ENCODE data around the gene RELT.

RELT gene

DNA sequence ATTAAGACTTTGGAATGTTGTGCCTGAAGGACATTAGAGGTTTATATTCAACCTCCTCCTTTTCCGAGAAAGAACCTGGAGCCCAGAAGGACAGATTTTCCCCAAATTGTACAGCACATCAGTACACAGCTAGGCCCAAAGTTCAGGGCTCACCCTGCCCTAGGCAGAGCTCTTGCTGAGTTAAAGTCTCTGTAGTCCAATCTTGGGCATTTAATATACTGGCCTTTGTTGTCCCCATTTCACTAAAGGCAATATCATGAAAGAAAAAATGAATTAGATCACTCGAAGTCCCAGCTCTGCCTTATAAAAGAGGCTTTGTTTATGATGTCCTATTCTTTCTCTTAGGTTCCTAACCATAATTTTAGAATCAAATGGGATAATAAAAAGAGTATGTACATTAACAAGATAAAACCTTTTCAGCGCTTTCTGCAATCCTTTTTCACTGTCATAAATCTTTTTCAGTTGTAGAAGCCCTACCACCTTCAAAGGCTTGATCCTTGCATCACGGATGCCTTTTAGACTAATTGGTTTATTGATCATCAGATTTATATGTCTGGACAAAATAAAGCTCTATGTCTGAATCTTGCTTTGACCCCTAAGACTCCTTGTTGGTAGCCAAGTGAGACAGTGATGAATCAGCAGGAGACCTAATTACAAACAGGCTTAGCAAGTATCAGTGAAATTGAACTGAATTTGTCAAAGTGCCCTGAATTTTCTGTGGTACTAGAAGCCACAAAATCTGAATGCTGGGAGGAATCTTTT lies 39.8 kb downstream of the RELT start:
- TF ChIP-seq ZFX (IDR thresholded peaks at IDR 0.05; ENCODE audit: borderline replicate concordance) = no peak
- TF ChIP-seq, protein P1, sequence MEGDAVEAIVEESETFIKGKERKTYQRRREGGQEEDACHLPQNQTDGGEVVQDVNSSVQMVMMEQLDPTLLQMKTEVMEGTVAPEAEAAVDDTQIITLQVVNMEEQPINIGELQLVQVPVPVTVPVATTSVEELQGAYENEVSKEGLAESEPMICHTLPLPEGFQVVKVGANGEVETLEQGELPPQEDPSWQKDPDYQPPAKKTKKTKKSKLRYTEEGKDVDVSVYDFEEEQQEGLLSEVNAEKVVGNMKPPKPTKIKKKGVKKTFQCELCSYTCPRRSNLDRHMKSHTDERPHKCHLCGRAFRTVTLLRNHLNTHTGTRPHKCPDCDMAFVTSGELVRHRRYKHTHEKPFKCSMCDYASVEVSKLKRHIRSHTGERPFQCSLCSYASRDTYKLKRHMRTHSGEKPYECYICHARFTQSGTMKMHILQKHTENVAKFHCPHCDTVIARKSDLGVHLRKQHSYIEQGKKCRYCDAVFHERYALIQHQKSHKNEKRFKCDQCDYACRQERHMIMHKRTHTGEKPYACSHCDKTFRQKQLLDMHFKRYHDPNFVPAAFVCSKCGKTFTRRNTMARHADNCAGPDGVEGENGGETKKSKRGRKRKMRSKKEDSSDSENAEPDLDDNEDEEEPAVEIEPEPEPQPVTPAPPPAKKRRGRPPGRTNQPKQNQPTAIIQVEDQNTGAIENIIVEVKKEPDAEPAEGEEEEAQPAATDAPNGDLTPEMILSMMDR (IDR thresholded peaks at IDR 0.05) = no peak
- H3K27ac ChIP-seq = no peak overlapping the region

DNA sequence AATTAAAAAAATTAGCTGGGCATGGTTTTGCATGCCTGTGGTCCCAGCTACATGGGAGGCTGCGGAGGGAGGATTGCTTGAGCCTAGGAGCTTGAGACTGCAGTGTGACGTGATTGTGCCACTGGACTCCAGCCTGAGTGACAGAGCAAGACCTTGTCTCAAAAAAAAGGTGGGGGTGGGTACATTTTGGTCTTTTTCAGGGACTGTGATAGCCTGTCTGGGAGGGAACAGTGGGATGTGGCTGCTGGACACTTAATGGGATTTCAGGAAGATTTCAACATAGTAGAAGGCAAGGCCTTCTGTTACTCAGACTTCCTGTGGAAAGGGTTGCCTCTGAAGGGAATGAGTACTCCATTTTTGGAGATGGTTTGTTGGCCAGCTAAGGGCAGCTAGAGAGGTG lies 40.6 kb downstream of the RELT start:
- no peak for TF ChIP-seq ZFX (IDR thresholded peaks at IDR 0.05; ENCODE audit: borderline replicate concordance)
- TF ChIP-seq, protein P1 (IDR thresholded peaks at IDR 0.05) = no peak
- H3K27ac ChIP-seq = no peak overlapping the region

DNA sequence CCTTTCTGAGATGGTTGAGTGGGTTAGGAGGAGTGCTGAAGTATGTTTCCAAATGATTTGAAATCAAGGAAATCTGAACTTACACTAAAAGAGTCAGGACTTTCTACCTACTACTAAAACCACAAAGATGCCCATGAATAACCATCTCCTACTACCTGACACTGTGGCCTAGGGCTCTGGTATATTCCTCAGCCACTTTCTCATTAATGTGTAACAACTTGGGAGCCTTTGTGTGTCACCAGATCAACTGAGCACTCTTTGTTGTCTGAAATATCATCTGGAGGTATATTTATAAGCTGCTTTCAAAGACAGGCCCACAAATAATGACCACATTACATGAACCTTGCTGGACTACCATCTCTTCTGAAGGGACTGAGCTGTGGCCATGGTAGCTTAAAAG lies 43.9 kb downstream of the RELT start:
- H3K27ac ChIP-seq = no peak overlapping the region
- TF ChIP-seq, protein P1 (IDR thresholded peaks at IDR 0.05) = no peak
- TF ChIP-seq ZFX (IDR thresholded peaks at IDR 0.05; ENCODE audit: borderline replicate concordance) = no peak

DNA sequence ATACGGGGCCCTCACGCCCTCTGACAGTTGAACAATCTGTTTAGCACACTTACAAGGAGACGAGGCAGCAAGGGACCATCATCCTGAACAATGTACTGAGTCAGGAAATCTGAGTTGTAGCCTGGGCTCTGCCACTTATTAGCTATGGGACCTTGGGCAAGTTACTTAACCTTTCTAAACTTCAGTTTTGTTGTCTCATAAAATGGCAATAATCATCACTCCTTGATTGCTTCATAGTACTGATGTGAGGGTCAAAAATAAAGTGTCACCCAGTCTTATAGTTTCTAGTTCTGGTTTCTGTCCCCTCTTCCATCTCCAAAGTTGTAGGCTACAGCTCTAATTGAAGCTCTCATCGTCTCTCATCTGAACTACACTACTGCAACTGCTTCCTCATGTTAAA lies 46.7 kb downstream of the RELT start:
- TF ChIP-seq, protein P1 (IDR thresholded peaks at IDR 0.05) = no peak
- no peak for TF ChIP-seq ZFX (IDR thresholded peaks at IDR 0.05; ENCODE audit: borderline replicate concordance)
- no peak overlapping the region for H3K27ac ChIP-seq

DNA sequence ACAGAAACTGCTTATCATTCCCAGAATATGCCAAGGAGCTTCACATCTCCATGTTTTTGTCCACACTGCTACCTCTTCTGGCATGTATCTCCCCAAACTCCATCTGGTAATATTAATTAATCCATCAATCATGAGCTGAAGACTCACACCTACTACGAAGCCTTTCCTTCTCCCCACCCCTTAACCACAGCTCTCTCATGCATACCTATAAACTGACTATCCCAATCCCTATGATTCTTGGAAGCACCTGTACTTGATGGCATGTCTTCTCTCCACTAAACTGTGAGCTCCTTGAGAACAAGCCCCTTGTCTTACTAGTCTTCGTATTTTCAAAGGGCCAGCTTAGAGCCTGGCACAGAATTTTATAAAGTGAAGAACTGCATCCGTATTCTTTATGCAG lies 47.3 kb downstream of the RELT start:
- TF ChIP-seq, protein P1 (IDR thresholded peaks at IDR 0.05) = no peak
- TF ChIP-seq ZFX (IDR thresholded peaks at IDR 0.05; ENCODE audit: borderline replicate concordance) = no peak

DNA sequence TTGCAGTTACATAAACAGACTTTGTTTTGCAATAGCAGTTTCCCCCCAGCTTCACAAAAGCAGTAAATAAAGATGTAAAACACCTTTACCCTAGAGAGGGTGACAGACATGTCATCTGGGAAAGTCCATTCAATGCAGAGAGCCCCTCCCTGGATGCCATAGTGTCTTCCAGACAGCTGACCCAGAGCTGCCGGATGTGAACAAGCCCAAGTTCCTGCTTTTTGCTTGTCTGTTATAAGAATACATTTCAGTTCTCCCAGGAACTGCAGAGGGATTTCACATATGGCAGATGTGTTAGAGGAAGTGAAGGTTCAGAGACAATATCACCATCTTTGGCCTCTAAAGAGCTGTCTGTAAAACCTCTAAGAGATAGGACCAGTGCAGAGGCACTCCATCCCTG lies 48.9 kb downstream of the RELT start:
- no peak overlapping the region for H3K27ac ChIP-seq
- TF ChIP-seq, protein P1 (IDR thresholded peaks at IDR 0.05) = no peak
- no peak for TF ChIP-seq ZFX (IDR thresholded peaks at IDR 0.05; ENCODE audit: borderline replicate concordance)

More for the DNA sequence above, 47.3 kb downstream of the RELT start:
- no peak overlapping the region for H3K27ac ChIP-seq

DNA sequence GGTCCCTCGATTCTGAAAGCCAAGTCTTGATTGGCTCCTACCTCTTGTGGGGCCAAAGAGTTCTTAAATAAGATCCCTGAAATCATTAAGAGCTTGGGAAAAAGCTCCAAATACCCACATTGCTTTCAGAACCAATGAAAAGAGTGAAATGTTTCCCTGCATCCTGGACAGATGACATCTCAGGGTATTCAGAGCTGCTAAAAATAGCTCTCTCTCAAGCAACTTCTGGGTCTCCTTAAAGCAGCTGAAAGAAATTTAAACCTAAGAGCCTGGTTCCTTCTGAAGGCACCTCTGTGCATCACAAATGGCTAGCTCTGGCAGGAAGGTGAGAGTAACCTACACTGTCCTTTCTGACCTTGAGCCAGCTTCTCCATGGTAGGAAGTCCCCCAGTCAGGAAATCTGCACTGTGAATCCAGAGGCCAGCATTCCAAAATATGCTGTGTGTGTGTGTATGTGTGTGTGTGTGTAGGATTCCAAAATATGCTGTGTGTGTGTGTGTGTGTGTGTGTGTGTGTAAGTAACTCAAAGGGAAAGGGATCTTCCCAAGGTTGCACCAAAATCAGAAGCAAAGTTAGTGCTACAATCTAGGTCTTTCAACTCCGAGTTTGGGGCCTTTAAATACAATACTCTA lies 50.1 kb downstream of the RELT start:
- no peak for TF ChIP-seq ZFX (IDR thresholded peaks at IDR 0.05; ENCODE audit: borderline replicate concordance)
- TF ChIP-seq, protein P1 (IDR thresholded peaks at IDR 0.05) = no peak
- H3K27ac ChIP-seq = no peak overlapping the region
